H1 (cell line): Measurements from ENCODE around the gene TMEM178B. TPM values are rescaled to one million over a fixed set of nuclear protein-coding genes. Genes with fewer than 3 reads are reported as not detected.
"Not testable (repeated sequence)": the region's sequence is repeated elsewhere in the genome, so short reads cannot be mapped to it uniquely, and the experiment has no call there.

ENCODE experiments used
- CTCF ChIA-PET: fragments of 300-600 bp; sonication (Branson Sonifier 250); formaldehyde crosslinking; loops from one replicate; lab custom pipeline; 2021; ENCODE audit not compliant: partially characterized antibody; lab: Charles Lee
- POLR2A ChIA-PET: fragments of 300-600 bp; sonication (Branson Sonifier 250); formaldehyde crosslinking; loops from one replicate; lab custom pipeline; 2021; ENCODE audit warnings: inconsistent platforms; ENCODE audit not compliant: partially characterized antibody; lab: Charles Lee
- DNase-seq, 2 experiments: peaks; one replicate each; pipeline versions ENCODE4 v3.0.0 to v3.0.0-alpha.2; 2010 to 2022; ENCODE audit warnings: low spot score in 2 of 2, low read depth in 1 of 2, mixed read lengths in 1 of 2
- FAIRE-seq: peaks from 2 replicates; lab custom pipeline; 2011; peaks lifted over from hg19 to GRCh38; lab: Jason Lieb, UNC
- H2AFZ ChIP-seq: 2 replicates; pipeline ENCODE4 v1.8.1; 2012; ENCODE audit warnings: low read length, inconsistent platforms
- H2AK5ac ChIP-seq: 2 replicates; pipeline ENCODE4 v1.6.1; 2013; ENCODE audit warnings: low read depth, low read length
- H2BK120ac ChIP-seq: replicated peaks from 2 replicates; pipeline ENCODE3; 2013; ENCODE audit warnings: low read depth, low read length, inconsistent platforms
- H2BK12ac ChIP-seq: 2 replicates; pipeline ENCODE4 v1.6.1; 2013; ENCODE audit warnings: low read depth, low read length
- H2BK15ac ChIP-seq: 2 replicates; pipeline ENCODE4 v1.6.1; 2013; ENCODE audit warnings: low read length
- H2BK20ac ChIP-seq: 2 replicates; pipeline ENCODE4 v1.6.1; 2013; ENCODE audit warnings: low read length
- H2BK5ac ChIP-seq: 2 replicates; pipeline ENCODE4 v1.6.1; 2013; ENCODE audit warnings: low read depth, low read length
- H3K14ac ChIP-seq: 2 replicates; pipeline ENCODE4 v1.6.1; 2013; ENCODE audit warnings: inconsistent platforms; ENCODE audit not compliant: insufficient read length
- H3K18ac ChIP-seq: 2 replicates; pipeline ENCODE4 v1.6.1; 2013; ENCODE audit warnings: low read length; ENCODE audit errors: extremely low read depth
- H3K23ac ChIP-seq: 2 replicates; pipeline ENCODE4 v1.6.1; 2013; ENCODE audit warnings: inconsistent platforms; ENCODE audit not compliant: insufficient read length
- H3K23me2 ChIP-seq: 2 replicates; pipeline ENCODE4 v1.6.1; 2013; ENCODE audit warnings: low read depth, low read length
- H3K27ac ChIP-seq: 2 replicates; pipeline ENCODE4 v1.6.1; 2011; ENCODE audit warnings: low read depth, low read length, inconsistent platforms
- H3K27me3 ChIP-seq, 4 experiments: replicated peaks in 1 of 4; 1 replicate in 1 of 4; 2 replicates in 3 of 4; pipeline versions ENCODE4 v1.6.1 to v1.8.1; 2011 to 2013; ENCODE audit warnings: low read length in 3 of 4, mild to moderate bottlenecking in 3 of 4, inconsistent platforms in 2 of 4, mixed read lengths in 2 of 4, moderate library complexity in 1 of 4; ENCODE audit not compliant: control insufficient read depth in 3 of 4, insufficient read depth in 3 of 4; ENCODE audit errors: extremely low read depth in 1 of 4
- H3K36me3 ChIP-seq, 4 experiments: 2 replicates each; pipeline versions ENCODE4 v1.6.1 to v1.8.1; 2011 to 2013; ENCODE audit warnings: mild to moderate bottlenecking in 4 of 4, low read length in 3 of 4, moderate library complexity in 2 of 4, control low read depth in 1 of 4, inconsistent platforms in 1 of 4; ENCODE audit not compliant: insufficient read depth in 4 of 4, control insufficient read depth in 2 of 4
- H3K4ac ChIP-seq: replicated peaks from 2 replicates; pipeline ENCODE3; 2013; ENCODE audit warnings: low read length, low read depth, mixed read lengths, inconsistent platforms; ENCODE audit not compliant: insufficient read length
- H3K4me1 ChIP-seq, 4 experiments: replicated peaks in 1 of 4; 1 replicate in 1 of 4; 2 replicates in 3 of 4; pipeline versions ENCODE4 v1.6.1 to v1.8.1; 2011 to 2013; ENCODE audit warnings: low read length in 3 of 4, inconsistent platforms in 2 of 4, mixed read lengths in 1 of 4; ENCODE audit not compliant: insufficient read depth in 4 of 4, control insufficient read depth in 3 of 4
- H3K4me2 ChIP-seq, 2 experiments: 2 replicates each; pipeline versions ENCODE4 v1.6.1 to v1.8.1; 2011 to 2013; ENCODE audit warnings: low read depth in 2 of 2, low read length in 2 of 2, control low read depth in 1 of 2, inconsistent platforms in 1 of 2, mild to moderate bottlenecking in 1 of 2; ENCODE audit not compliant: insufficient read depth in 1 of 2
- H3K4me3 ChIP-seq, 4 experiments: fragments of 200-600, 300-600 bp in 1 of 4; sonication (generic), shearing (Covaris generic), sonication (Bioruptor Twin) in 1 of 4; 2 replicates each; pipeline versions ENCODE4 v1.5.1 to v1.8.1; 2011 to 2016; ENCODE audit warnings: low read length in 4 of 4, low read depth in 3 of 4, control low read depth in 2 of 4, inconsistent platforms in 2 of 4, mild to moderate bottlenecking in 2 of 4, mixed read lengths in 1 of 4, moderate library complexity in 1 of 4; ENCODE audit not compliant: insufficient read depth in 2 of 4; ENCODE audit errors: extremely low read depth in 1 of 4
- H3K56ac ChIP-seq: replicated peaks from 2 replicates; pipeline ENCODE3; 2013; ENCODE audit warnings: low read depth, mild to moderate bottlenecking, mixed read lengths, low read length, inconsistent platforms; ENCODE audit not compliant: insufficient read length
- H3K79me1 ChIP-seq: 2 replicates; pipeline ENCODE4 v1.6.1; 2013; ENCODE audit warnings: low read depth, low read length, control low read depth
- H3K79me2 ChIP-seq, 2 experiments: 2 replicates each; pipeline versions ENCODE4 v1.6.1 to v1.8.1; 2012 to 2013; ENCODE audit warnings: low read length in 2 of 2, mild to moderate bottlenecking in 2 of 2, inconsistent platforms in 1 of 2; ENCODE audit not compliant: insufficient read depth in 2 of 2, control insufficient read depth in 1 of 2
- H3K9ac ChIP-seq, 4 experiments: replicated peaks in 1 of 4; 1 replicate in 1 of 4; 2 replicates in 3 of 4; pipeline versions ENCODE4 v1.6.1 to v1.8.1; 2011 to 2013; ENCODE audit warnings: low read depth in 3 of 4, low read length in 3 of 4, control low read depth in 2 of 4, mild to moderate bottlenecking in 2 of 4, moderate library complexity in 2 of 4, inconsistent platforms in 1 of 4; ENCODE audit errors: extremely low read depth in 1 of 4
- H3K9me3 ChIP-seq, 2 experiments: 2 replicates each; pipeline versions ENCODE4 v1.6.1 to v1.8.1; 2012 to 2013; ENCODE audit warnings: mild to moderate bottlenecking in 2 of 2, moderate library complexity in 2 of 2, control low read depth in 1 of 2, inconsistent platforms in 1 of 2, low read depth in 1 of 2, low read length in 1 of 2, mixed read lengths in 1 of 2; ENCODE audit not compliant: insufficient read depth in 2 of 2
- H4K20me1 ChIP-seq, 2 experiments: replicated peaks in 1 of 2; 2 replicates each; pipeline versions ENCODE3 to v1.8.1; 2011 to 2013; ENCODE audit warnings: inconsistent platforms in 2 of 2, low read length in 2 of 2, mild to moderate bottlenecking in 1 of 2; ENCODE audit not compliant: insufficient read depth in 2 of 2, control insufficient read depth in 1 of 2
- H4K5ac ChIP-seq: 2 replicates; pipeline ENCODE4 v1.6.1; 2013; ENCODE audit warnings: low read length, low read depth, mixed read lengths, inconsistent platforms; ENCODE audit not compliant: insufficient read length
- H4K8ac ChIP-seq: 2 replicates; pipeline ENCODE4 v1.8.0; 2013; ENCODE audit warnings: mild to moderate bottlenecking, moderate library complexity, low read length, inconsistent platforms; ENCODE audit not compliant: insufficient read depth; ENCODE audit errors: extremely low read depth
- H4K91ac ChIP-seq: replicated peaks from 2 replicates; pipeline ENCODE3; 2013; ENCODE audit warnings: low read length, mixed read lengths, inconsistent platforms; ENCODE audit not compliant: insufficient read length
- WGBS, 2 experiments: shearing (Covaris generic) in 1 of 2; methylation state at CpG; one replicate each; pipeline versions ENCODE4 v1.1.6 to v1.1.7; 2013 to 2015; ENCODE audit warnings: low lambda C conversion rate in 2 of 2, mixed read lengths in 2 of 2, inconsistent platforms in 1 of 2, low coverage in 1 of 2, missing lambda C conversion rate in 1 of 2; ENCODE audit not compliant: insufficient replicate concordance in 2 of 2, insufficient coverage in 1 of 2, insufficient read length in 1 of 2; ENCODE audit errors: extremely low coverage in 1 of 2, missing lambda C conversion rate in 1 of 2; 5-methylcytosine and 5-hydroxymethylcytosine counted together
- polyA plus RNA-seq, 7 experiments: library from polyadenylated mRNA; depleted of rRNA in 3 of 7; stranded (reverse) in 5 of 7; unstranded in 2 of 7; fragments of >200 nt in 5 of 7; fragments of 200-250 nt in 2 of 7; gene quantifications; 1 replicate in 5 of 7; 2 replicates in 1 of 7; 4 replicates in 1 of 7; pipeline versions ENCODE4 v1.2.1 to v1.2.3, GENCODE V29; 2011 to 2013; ENCODE audit warnings: missing spikeins in 2 of 7, mixed read lengths in 2 of 7
- total RNA-seq: library from RNA; stranded (reverse); fragmentation: NEBNext Ultra II Directional; extraction: Animal tissue kit (Norgen Biotek cat#: 25700); gene quantifications from 2 replicates; pipeline ENCODE4 v1.2.1, GENCODE V29; 2021

TMEM178B gene
- total and polyA plus RNA-seq, 2 of the 8 experiments (the other 6 are each of a cell fraction or from before 2014, with no cell fraction given): 5.3 to 18.1 TPM

DNA sequence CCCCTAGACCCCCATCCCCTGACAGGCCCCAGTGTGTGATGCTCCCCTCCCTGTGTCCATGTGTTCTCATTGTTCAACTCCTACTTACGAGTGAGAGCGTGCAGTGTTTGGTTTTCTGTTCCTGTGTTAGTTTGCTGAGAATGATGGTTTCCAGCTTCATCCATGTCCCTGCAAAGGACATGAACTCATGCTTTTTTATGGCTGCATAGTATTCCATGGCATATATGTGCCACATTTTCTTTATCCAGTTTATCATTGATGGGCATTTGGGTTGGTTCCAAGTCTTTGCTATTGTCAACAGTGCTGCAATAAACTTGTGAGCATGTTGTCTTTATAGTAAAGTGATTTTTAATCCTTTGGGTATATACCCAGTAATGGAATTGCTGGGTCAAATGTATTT, 42.8 kb downstream of the TMEM178B start:
- H3K18ac ChIP-seq, H2BK15ac ChIP-seq, H3K4me2 ChIP-seq, H3K14ac ChIP-seq, H3K56ac ChIP-seq, H4K91ac ChIP-seq, H3K23ac ChIP-seq, H2BK20ac ChIP-seq, H3K36me3 ChIP-seq, H3K4ac ChIP-seq, H4K5ac ChIP-seq, FAIRE-seq, H2AFZ ChIP-seq, H2BK120ac ChIP-seq, H3K23me2 ChIP-seq, H2BK12ac ChIP-seq, H4K20me1 ChIP-seq, H3K27me3 ChIP-seq, H3K27ac ChIP-seq, DNase-seq, H3K4me3 ChIP-seq, H3K4me1 ChIP-seq, H3K79me1 ChIP-seq, H3K9ac ChIP-seq, CTCF ChIA-PET, H2BK5ac ChIP-seq, H4K8ac ChIP-seq, H2AK5ac ChIP-seq, H3K9me3 ChIP-seq: not testable (repeated sequence)
- H3K79me2 ChIP-seq: peaks cover 0 to 14% of the 10 kb centered on the region in 2 experiments; a peak in 2 of 4 replicates
- WGBS, 2 experiments: 85% methylated on average over 2 of the region's 2 CpGs; no CpG with 5 or more reads in 1 of the 2 experiments
- POLR2A ChIA-PET: interaction anchor here (1.1 kb wide), 1 partner anchor 102 kb away, joined by 4 read pairs; no protein-coding TSS in a partner anchor
